NCI-H2196 (cell line): ENCODE measurements around the gene ANKRD44.
"Not testable (repeated sequence)": the region's sequence is repeated elsewhere in the genome, so short reads cannot be mapped to it uniquely, and the experiment has no call there.

ENCODE experiments used
- DNase-seq: peaks from one replicate; lab custom pipeline; 2025; ENCODE audit not compliant: unreplicated experiment; lab: John Stamatoyannopoulos, UW

The ANKRD44 gene

DNA sequence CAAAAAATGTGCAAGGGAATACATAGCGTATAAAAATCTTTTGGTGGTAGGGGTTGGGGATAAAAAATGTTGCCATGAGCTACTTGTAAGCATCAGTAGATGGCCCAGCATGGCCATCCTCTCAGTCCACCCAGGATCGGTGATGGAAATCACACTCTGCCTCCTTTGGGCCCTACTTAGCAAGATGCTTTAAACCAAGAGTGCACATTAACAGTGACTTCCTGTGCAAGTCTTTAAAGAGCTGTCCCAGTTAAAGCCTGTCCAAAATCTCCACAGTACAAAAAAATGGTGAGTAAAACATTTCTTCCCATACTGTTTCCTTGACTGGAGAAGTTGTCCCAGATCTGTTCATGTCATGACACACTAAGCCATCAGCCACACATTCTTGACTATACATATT is 18.0 kb downstream of the ANKRD44 start:
- DNase-seq, result no peak

GRCh38 chr2:197287596-197287932 is 23.0 kb downstream of the ANKRD44 start:
- DNase-seq, result not testable (repeated sequence)

DNA sequence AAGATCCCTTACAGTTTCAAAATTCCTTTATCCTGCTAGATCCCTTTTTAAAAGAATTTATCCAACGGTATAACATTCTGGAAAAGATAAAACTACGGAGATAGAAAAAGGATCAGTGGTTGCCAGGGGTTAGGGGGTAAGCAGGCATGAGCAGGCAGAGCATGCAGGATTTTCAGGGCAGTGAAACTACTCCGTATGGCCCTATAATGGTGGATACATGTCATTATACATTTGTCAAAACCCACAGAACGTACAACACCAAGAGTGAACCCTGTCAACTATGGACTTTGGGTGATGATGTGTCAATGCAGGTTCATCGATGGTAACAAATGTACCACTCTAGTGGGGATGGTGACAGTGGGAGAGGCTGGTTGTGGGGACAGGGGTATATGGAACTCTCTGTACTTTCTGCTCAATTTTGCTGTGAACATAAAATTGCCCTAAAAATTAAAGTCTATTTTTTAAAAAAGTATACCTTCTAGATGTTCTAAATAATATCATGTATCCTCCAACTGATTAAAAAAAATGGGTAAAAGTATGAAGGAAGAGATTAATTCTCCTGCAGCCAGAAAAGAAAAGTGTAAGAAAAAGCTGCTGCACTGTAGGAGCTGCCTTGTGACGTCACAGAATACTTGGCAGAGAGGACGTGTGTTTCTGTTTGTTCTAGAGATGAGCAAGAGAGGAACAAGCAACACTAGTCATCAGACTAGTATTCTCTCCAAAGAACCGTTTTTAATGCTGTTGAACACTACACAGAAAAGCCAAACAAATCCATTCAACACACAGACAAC is 23.6 kb downstream of the ANKRD44 start:
- DNase-seq, result peak; percentile 55

- DNase-seq, result no peak
These were observed 25.2 kb downstream of the ANKRD44 start for GRCh38 chr2:197285361-197285760.

- no peak for DNase-seq
These were observed 25.6 kb downstream of the ANKRD44 start for GRCh38 chr2:197284956-197285355.

DNA sequence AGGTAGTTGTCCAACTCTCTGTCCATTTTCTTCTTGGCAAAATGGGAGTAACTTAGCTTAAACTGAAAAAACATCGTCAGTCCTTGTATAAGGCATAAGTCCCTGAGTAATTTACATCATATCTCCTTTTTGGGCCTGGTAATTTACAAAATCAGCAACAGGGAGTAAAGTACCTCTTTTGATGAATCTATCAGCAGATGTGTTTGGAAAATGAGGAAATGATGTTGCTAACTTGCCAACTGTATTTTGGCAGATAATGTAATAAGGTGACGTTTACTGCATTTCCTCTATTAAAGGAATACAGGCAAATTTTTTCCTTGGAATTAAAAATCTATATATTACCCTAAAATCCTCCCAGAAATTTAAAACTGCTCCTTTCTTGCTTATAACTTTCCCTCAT is 29.2 kb downstream of the ANKRD44 start:
- no peak for DNase-seq

DNA sequence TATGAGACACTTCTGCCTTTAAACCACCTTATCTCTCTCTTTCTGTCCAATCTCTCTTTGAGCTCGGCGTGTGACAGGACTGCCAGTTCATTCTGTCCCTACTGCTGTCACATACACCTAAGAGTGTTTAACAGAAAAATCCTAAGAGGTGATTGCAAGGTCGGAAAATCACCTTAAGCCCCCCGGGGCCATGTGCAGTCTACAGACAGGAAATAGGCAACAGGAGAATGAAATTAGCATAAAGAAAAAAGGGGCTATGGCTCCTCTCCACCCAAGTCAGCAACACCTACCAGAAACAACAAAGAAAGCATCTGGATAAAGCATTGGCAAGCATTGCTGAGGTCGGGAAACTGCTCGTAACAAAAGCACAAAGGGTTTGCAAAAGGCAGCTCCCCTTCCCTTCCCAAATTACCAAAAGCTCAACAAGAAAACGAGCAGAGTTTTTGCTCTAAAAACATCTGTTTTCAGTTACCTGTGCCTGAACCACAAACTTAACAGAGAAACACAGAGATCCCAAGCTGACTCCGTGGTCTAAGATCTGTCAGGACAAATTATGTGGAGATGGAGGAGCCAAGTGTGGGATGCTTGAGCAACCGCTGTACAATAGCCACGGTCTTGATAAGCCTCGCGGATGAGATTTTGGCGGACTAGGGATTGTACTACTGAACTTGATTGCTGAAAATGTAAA is 30.4 kb downstream of the ANKRD44 start:
- no peak for DNase-seq

DNA sequence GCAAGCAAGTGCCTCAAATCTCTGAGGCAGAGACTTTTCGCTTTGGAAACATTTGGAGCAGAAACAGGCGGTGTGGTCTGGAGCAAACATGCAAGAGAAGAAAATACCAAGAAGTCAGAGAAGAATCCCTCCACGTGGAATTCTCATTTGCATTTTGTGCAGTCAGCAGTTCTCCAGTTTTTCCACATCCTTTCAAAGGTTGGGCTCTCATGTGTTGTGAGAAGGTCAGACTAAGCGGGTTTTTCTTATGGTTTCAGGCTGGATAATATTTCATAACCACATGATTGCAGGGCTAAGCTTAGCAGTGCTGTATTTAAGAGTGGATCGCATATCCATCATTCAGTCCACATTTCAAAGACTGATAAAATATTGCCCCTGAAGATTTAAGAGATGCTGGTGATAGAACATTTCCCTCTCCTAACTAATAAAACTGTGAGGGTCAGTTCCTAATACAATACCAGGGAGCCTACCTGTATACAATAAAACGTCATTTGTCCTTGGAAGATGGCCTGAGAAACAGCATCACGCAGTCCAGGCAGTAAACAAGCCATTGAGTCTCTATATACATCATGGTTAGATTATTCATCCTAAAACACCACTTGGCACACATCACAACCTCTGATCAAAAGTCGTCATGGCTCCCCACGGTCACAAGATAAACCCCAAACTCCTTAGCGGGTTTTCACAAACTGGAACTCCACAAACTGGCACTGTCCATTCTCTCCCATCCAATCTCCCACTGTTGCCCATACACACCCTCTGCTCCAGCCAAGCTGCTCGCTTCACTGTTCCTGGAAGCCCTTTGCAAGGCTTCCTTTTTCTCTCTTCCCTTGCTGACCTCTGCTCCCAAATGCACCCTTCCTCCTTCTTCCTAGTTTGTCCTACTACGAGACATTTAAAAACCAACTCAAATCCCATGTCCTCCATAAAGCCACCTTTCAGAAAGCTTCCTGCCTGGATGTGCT is 31.5 kb downstream of the ANKRD44 start:
- DNase-seq, result no peak

- no peak for DNase-seq
These were observed 32.8 kb downstream of the ANKRD44 start for GRCh38 chr2:197277794-197278193.

GRCh38 chr2:197276156-197276555 is 34.4 kb downstream of the ANKRD44 start:
- DNase-seq, result no peak

DNA sequence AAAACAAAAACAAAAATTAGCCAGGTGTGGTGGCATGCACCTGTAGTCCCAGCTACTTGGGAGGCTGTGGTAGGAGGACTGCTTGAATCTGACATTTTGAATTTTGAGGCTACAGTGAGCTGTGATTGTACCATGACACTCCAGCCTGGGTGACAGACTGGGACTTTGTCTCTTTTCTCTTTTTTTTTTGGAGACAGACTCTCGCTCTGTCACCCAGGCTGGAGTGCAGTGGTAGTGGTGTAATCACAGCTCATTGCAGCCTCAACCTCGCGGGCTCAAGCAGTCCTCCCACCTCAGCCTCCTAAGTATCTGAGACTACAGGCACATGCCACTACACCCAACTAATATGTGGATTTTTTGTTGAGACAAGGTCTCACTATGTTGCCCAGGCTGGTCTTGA is 35.6 kb downstream of the ANKRD44 start:
- DNase-seq, result no peak

- DNase-seq, result no peak
These were observed 36.2 kb downstream of the ANKRD44 start for GRCh38 chr2:197274349-197274748.

DNA sequence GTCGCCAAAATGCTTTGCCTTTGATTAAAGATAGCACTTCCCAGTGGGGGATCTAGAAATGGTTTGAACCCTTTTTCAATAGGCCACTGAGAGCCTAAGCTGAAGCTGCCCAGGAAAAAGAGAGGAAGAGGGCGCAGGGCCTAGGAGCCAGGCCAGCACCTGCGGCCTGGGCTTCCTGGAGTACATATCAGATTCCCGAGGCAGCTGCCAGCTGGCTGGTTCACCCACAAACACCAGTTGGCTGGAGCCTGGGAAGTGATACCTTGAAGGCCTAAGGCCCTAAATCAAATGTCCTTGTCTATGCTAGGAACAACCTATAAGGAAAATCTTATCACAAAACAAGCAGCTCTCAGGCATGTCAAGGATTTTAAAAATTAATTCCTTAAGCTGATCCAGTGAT is 37.1 kb downstream of the ANKRD44 start:
- DNase-seq, result peak; percentile 91

DNA sequence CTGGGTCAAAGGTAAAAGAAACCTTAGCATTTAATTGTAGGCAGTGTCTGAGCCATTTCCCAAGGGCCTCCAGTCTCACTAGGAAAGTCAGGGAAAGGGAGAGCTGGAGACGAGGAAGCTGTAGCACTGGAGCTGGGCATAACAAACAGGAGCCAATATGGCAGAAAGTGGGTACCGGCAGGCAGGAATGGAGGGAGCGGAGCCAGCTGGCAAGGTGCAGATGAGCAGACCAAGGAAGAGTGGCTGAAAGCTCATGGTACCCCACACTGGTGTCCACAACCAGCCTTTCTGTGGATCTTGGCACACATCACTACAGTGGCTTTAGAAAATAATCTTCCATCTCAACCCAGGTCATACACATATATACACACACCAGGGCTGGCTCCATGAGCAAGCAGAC is 40.0 kb downstream of the ANKRD44 start:
- no peak for DNase-seq

- no peak for DNase-seq
These were observed 40.8 kb downstream of the ANKRD44 start for GRCh38 chr2:197269815-197270214.

DNA sequence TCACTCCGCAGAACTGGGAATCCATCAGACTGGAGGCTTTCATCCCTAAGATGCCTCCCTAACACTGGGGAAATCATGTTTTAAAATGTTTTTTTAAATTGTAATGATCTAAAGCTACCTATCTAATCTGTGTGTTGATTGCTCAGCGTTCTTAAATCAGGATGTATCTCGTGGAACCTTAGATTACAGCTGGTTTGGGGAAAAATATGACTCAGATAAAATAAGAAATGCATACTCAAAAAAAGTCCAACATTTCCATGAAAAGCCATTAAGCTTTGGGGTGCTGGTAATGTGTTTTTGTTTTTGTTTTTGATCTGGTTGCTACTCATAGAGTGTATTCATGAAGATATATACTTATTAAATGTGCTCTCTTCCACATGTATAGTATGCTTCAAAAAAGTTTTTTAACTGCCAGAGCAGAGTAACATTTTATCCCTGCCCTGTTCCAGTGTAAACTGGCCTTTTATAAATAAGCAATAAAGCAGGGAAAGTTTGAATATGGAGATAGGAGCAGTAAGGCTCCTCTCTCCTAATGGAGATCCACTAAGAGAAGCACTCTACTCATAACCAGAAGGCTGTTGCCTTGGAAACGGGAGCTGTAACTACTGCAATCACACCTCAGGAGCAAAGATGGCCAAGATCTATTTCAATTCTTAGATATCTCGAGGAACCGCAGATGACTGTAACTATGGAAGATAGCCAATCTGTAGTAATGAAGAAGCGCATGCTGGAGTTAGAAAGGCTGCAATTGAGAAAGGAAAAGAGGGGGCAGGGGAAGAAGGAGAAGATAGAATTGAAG is 41.6 kb downstream of the ANKRD44 start:
- DNase-seq, result peak; percentile 61

GRCh38 chr2:197266477-197266876 is 44.1 kb downstream of the ANKRD44 start:
- no peak for DNase-seq

DNA sequence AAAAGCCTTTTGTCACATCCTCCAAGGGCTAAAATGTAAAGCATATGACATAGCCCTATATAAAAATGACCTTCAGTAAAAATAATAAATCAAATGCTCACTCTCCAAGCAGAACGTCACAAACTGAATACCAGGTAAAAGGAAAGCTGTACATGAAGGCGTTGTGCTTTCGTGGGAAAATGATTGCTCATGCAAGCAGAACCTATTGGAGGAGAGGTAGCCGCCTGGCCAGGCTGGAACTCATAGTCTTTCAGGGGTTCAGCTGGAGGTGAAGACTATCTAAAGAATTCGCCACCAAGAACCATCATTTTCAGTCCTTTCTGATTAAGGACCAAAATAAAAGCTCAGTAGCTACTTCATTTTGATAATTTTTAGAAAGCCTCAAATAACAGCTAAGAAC is 44.7 kb downstream of the ANKRD44 start:
- no peak for DNase-seq

GRCh38 chr2:197265036-197265435 is 45.5 kb downstream of the ANKRD44 start:
- DNase-seq, result no peak

DNA sequence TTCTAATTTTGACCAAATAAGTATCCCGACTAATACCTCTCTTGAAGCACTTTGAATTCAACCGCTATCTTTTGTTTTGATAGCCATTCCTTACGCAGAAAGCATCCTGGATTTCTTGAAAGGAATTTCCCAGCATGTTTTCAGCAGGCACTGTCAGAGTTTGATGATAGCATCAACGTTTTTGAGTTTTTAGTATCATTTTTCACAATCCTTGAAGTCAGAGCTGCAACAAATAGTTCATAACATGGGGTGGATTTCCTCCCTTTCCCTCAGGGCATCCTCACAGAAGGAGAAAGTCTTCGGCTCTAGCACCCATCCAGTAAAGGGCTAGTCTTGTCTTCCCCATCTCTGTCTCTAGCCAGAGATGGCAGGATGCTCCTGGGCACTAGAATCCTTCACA is 46.2 kb downstream of the ANKRD44 start:
- DNase-seq, result no peak

- DNase-seq, result no peak
These were observed 47.5 kb downstream of the ANKRD44 start for GRCh38 chr2:197263077-197263476.
